GM12878 (cell line): ENCODE measurements around the gene HK1. TPM values are rescaled to one million over a fixed set of nuclear protein-coding genes. Genes with fewer than 3 reads are reported as not detected.

Experiments used
- ATAC-seq: fragments of 200-7000 bp; cut with Tn5 transposase; 3 replicates; pipeline ENCODE4 v1.9.1; 2020; ENCODE audit warnings: mild to moderate bottlenecking, moderate library complexity
- BruUV-seq: library from RNA; stranded (reverse); fragments of 400-500 nt; replicated peaks from 2 replicates; lab custom pipeline; 2021; lab: Mats Ljungman, UMichigan
- CTCF ChIA-PET: fragments of 300-600 bp; sonication (Branson Sonifier 250); formaldehyde crosslinking; extraction: SDS; loops from one replicate; lab custom pipeline; 2021; ENCODE audit warnings: inconsistent platforms; lab: Yijun Ruan, JAX
- POLR2A ChIA-PET: fragments of 350-600 bp; formaldehyde crosslinking; extraction: SDS; loops from one replicate; lab custom pipeline; 2021; ENCODE audit warnings: inconsistent platforms; lab: Charles Lee
- RAD21 ChIA-PET: fragments of 300-600 bp; sonication (Branson Sonifier 250); formaldehyde crosslinking; loops from one replicate; lab custom pipeline; 2023; ENCODE audit warnings: antibody characterized with exemption; ENCODE audit not compliant: unreplicated experiment; lab: Charles Lee
- SMC1A ChIA-PET: fragments of 300-600 bp; sonication (Branson Sonifier 250); formaldehyde crosslinking; loops from one replicate; lab custom pipeline; 2023; ENCODE audit not compliant: unreplicated experiment, uncharacterized antibody; lab: Charles Lee
- DNase-seq: peaks from one replicate; pipeline ENCODE4 v3.0.0-alpha.2; 2011; ENCODE audit warnings: low read depth, low spot score
- FAIRE-seq: peaks from 3 replicates; lab custom pipeline; 2011; peaks lifted over from hg19 to GRCh38; lab: Jason Lieb, UNC
- H2AFZ ChIP-seq: 2 replicates; pipeline ENCODE4 v1.6.0; 2011; ENCODE audit warnings: low read depth, low read length, control low read depth; ENCODE audit not compliant: control insufficient read depth
- H3K27ac ChIP-seq: 2 replicates; pipeline ENCODE4 v1.5.1; 2011; ENCODE audit warnings: control low read depth; ENCODE audit not compliant: control insufficient read depth, insufficient read depth
- H3K27me3 ChIP-seq, 2 experiments: replicated peaks in 1 of 2; 2 replicates each; pipeline versions ENCODE4 v1.6.0 to v1.6.1; 2011; ENCODE audit warnings: low read length in 1 of 2; ENCODE audit not compliant: control insufficient read depth in 2 of 2, insufficient read depth in 2 of 2
- H3K36me3 ChIP-seq, 2 experiments: 2 replicates each; pipeline ENCODE4 v1.5.1; 2011; ENCODE audit warnings: low read length in 1 of 2; ENCODE audit not compliant: control insufficient read depth in 2 of 2, insufficient read depth in 2 of 2
- H3K4me1 ChIP-seq: 2 replicates; pipeline ENCODE4 v1.6.1; 2011; ENCODE audit warnings: mild to moderate bottlenecking, low read length, moderate library complexity, mixed read lengths; ENCODE audit not compliant: control insufficient read depth, insufficient read depth
- H3K4me2 ChIP-seq: 2 replicates; pipeline ENCODE4 v1.6.0; 2011; ENCODE audit warnings: control low read depth; ENCODE audit not compliant: control insufficient read depth, insufficient read depth
- H3K4me3 ChIP-seq: fragments of 200-600 bp; sonication (generic); 2 replicates; pipeline ENCODE4 v1.5.1; 2016
- H3K79me2 ChIP-seq: 2 replicates; pipeline ENCODE4 v1.6.0; 2011; ENCODE audit warnings: low read length; ENCODE audit not compliant: control insufficient read depth, insufficient read depth
- H3K9ac ChIP-seq: 2 replicates; pipeline ENCODE4 v1.8.0; 2011; ENCODE audit warnings: low read length, control low read depth, mixed read lengths; ENCODE audit not compliant: control insufficient read depth, insufficient read depth
- H3K9me3 ChIP-seq: replicated peaks from 3 replicates; pipeline ENCODE4 v1.5.1; 2011; ENCODE audit warnings: mild to moderate bottlenecking, low read length; ENCODE audit not compliant: control insufficient read depth, insufficient read depth
- H4K20me1 ChIP-seq: 2 replicates; pipeline ENCODE4 v1.6.0; 2011; ENCODE audit not compliant: control insufficient read depth, insufficient read depth
- CBFB ChIP-seq: IDR thresholded peaks from 2 replicates; pipeline ENCODE4 v1.6.1; 2016; ENCODE audit warnings: antibody characterized with exemption, low read depth
- CBX3 ChIP-seq: fragments of 200-600 bp; sonication (generic); IDR thresholded peaks from 2 replicates; pipeline ENCODE4 v1.6.1; 2016; ENCODE audit warnings: low read depth, borderline replicate concordance
- DPF2 ChIP-seq: fragments of 450-650 bp; IDR thresholded peaks from 2 replicates; pipeline ENCODE4 v1.6.1; 2017; ENCODE audit warnings: mild to moderate bottlenecking
- EP300 ChIP-seq, 2 experiments: fragments of 150-350 bp in 1 of 2; IDR thresholded peaks; 2 replicates each; pipeline ENCODE4 v1.6.1; 2011 to 2012; ENCODE audit warnings: low read depth in 2 of 2, low read length in 2 of 2, borderline replicate concordance in 1 of 2, improper control_type of control experiment in 1 of 2, inconsistent platforms in 1 of 2; ENCODE audit not compliant: control insufficient read depth in 1 of 2
- JUNB ChIP-seq: IDR thresholded peaks from 2 replicates; pipeline ENCODE4 v1.6.1; 2016; ENCODE audit warnings: antibody characterized with exemption, mild to moderate bottlenecking
- KLF5 ChIP-seq: fragments of 450-650 bp; IDR thresholded peaks from 2 replicates; pipeline ENCODE4 v1.6.1; 2014; ENCODE audit warnings: mild to moderate bottlenecking; ENCODE audit not compliant: partially characterized antibody
- NFYA ChIP-seq: IDR thresholded peaks from 2 replicates; pipeline ENCODE4 v1.6.1; 2011; ENCODE audit warnings: low read depth, mild to moderate bottlenecking, low read length, improper control_type of control experiment, borderline replicate concordance
- NR2C2 ChIP-seq: IDR thresholded peaks from 2 replicates; pipeline ENCODE4 v1.6.1; 2011; ENCODE audit warnings: borderline replicate concordance, low read depth; ENCODE audit not compliant: control insufficient read depth, insufficient read length
- SMAD1 ChIP-seq: fragments of 450-650 bp; IDR thresholded peaks from 2 replicates; pipeline ENCODE4 v1.6.1; 2018; ENCODE audit warnings: mild to moderate bottlenecking, low read depth; ENCODE audit not compliant: partially characterized antibody
- STAT1 ChIP-seq: fragments of 450-650 bp; conservative IDR thresholded peaks from 2 replicates; pipeline ENCODE4 v1.6.1; 2014; ENCODE audit warnings: antibody characterized with exemption, mild to moderate bottlenecking
- STAT3 ChIP-seq: IDR thresholded peaks from 2 replicates; pipeline ENCODE4 v1.6.1; 2011; ENCODE audit warnings: low read depth, low read length, improper control_type of control experiment
- YBX1 ChIP-seq: fragments of 450-650 bp; IDR thresholded peaks from 2 replicates; pipeline ENCODE4 v1.6.1; 2016; ENCODE audit warnings: antibody characterized with exemption
- WGBS: methylation state at CpG from one replicate; pipeline ENCODE4 v1.1.6; 2016; ENCODE audit warnings: low lambda C conversion rate; ENCODE audit not compliant: insufficient replicate concordance, insufficient coverage; ENCODE audit errors: missing lambda C conversion rate; 5-methylcytosine and 5-hydroxymethylcytosine counted together
- in situ Hi-C: fragments of 300-500 bp; cut with MboI; formaldehyde crosslinking; loops from 9 replicates; pipeline ENCODE4 v1.14.3; 2018; ENCODE audit warnings: mixed read lengths
- intact Hi-C: fragments of 100-400 bp; cut with micrococcal nuclease; formaldehyde crosslinking; loops from one replicate; pipeline ENCODE4 v1.14.2; 2022; ENCODE audit not compliant: unreplicated experiment
- polyA plus RNA-seq, 11 experiments: library from polyadenylated mRNA; depleted of rRNA in 4 of 11; unstranded in 6 of 11; stranded (reverse) in 5 of 11; fragments of >200 nt; fragmentation: Nextera tagmentation in 4 of 11; fragmentation: Illumina TruSeq in 1 of 11; extraction: Ambion mirVana in 4 of 11; extraction: Trizol in 1 of 11; gene quantifications; 1 replicate in 1 of 11; 2 replicates in 10 of 11; pipeline versions ENCODE4 v1.2.1 to v1.2.3, GENCODE V29; 2011 to 2016; ENCODE audit warnings: inconsistent platforms in 2 of 11, missing spikeins in 2 of 11, low read depth in 1 of 11
- total RNA-seq, 4 experiments: library from RNA; depleted of rRNA in 3 of 4; stranded (reverse); fragments of >200 nt in 3 of 4; fragmentation: Illumina TruSeq in 1 of 4; extraction: Trizol in 1 of 4; gene quantifications; 2 replicates each; pipeline versions ENCODE4 v1.2.1 to v1.2.3, GENCODE V29; 2013 to 2021
- TF ChIP-seq, protein P1 (sequence below): fragments of 450-650 bp; formaldehyde crosslinking; IDR thresholded peaks from 2 replicates; pipeline ENCODE4 v1.4.0; 2022; ENCODE audit warnings: mild to moderate bottlenecking, moderate library complexity
- TF ChIP-seq, protein P2 (sequence below): fragments of 450-650 bp; IDR thresholded peaks from 2 replicates; pipeline ENCODE4 v1.6.1; 2018; ENCODE audit warnings: mild to moderate bottlenecking, low read depth, moderate library complexity; ENCODE audit not compliant: partially characterized antibody
- TF ChIP-seq, protein P3 (sequence below): fragments of 450-650 bp; formaldehyde crosslinking; IDR thresholded peaks from 2 replicates; pipeline ENCODE4 v1.4.0; 2020; ENCODE audit warnings: mild to moderate bottlenecking, moderate library complexity

HK1 gene
- total and polyA plus RNA-seq, 10 of the 15 experiments (the other 5 are each of a cell fraction or from before 2014, with no cell fraction given): 3.4 to 77.3 (median 46.6) TPM

DNA sequence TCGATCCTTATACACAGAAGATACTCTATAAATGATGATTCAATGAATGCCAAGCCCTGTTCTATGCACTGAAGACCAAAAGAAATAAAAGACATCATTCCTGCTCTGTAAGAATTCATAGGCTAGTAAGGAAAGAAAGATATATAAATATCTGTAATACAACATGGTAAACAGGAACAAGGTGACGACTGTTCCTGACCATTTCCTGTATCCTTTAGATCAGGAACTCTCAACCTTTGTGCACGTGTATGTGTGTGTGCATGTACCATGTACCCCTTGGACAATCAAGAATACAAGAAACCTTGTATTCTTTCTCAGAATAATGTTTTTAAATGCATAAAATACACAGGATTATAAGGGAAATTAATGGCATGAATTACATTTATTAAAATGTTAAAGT lies 7.3 kb upstream of the HK1 start:
- no TSS peak for BruUV-seq
- H3K4me3 ChIP-seq: no peak overlapping the region
- no peaks in the 10 kb centered on the region for H3K36me3 ChIP-seq
- ChIA-PET SMC1A (no interaction called here), POLR2A (interaction anchor here (0.7 kb wide), 1 partner anchor 16 kb away, joined by 3 read pairs; no protein-coding TSS in a partner anchor), CTCF (no interaction called here), RAD21 (no interaction called here)
- ATAC-seq: no peak
- 48% methylated on average over 3 of the region's 3 CpGs for WGBS
- no peak overlapping the region for H3K27ac ChIP-seq
- no peaks in the 10 kb centered on the region for H3K79me2 ChIP-seq
- no peak overlapping the region for H3K4me2 ChIP-seq
- intact Hi-C loops: no loop called here
- no peak for DNase-seq
- in situ Hi-C loops: no loop called here
- H3K27me3 ChIP-seq: peaks cover 0 to 5% of the 10 kb centered on the region in 2 experiments; a peak in 1 of 4 replicates
- no peaks in the 10 kb centered on the region for H4K20me1 ChIP-seq
- no peak overlapping the region for H3K9ac ChIP-seq
- H3K4me1 ChIP-seq: no peaks in the 10 kb centered on the region
- FAIRE-seq: no peak
- H3K9me3 ChIP-seq: no peaks in the 10 kb centered on the region
- H2AFZ ChIP-seq: no peak overlapping the region; the same call in 1 of the 2 replicates
- no peak for TF ChIP-seq YBX1
- no peak for TF ChIP-seq NR2C2
- no peak for TF ChIP-seq EP300 (IDR thresholded peaks at IDR 0.05; ENCODE audit: borderline replicate concordance in 1 of 2, control insufficient read depth in 1 of 2, low read depth in 2 of 2, low read length in 2 of 2)
- TF ChIP-seq CBX3: no peak
- no peak for TF ChIP-seq STAT3
- no peak for TF ChIP-seq SMAD1
- TF ChIP-seq, protein P1, sequence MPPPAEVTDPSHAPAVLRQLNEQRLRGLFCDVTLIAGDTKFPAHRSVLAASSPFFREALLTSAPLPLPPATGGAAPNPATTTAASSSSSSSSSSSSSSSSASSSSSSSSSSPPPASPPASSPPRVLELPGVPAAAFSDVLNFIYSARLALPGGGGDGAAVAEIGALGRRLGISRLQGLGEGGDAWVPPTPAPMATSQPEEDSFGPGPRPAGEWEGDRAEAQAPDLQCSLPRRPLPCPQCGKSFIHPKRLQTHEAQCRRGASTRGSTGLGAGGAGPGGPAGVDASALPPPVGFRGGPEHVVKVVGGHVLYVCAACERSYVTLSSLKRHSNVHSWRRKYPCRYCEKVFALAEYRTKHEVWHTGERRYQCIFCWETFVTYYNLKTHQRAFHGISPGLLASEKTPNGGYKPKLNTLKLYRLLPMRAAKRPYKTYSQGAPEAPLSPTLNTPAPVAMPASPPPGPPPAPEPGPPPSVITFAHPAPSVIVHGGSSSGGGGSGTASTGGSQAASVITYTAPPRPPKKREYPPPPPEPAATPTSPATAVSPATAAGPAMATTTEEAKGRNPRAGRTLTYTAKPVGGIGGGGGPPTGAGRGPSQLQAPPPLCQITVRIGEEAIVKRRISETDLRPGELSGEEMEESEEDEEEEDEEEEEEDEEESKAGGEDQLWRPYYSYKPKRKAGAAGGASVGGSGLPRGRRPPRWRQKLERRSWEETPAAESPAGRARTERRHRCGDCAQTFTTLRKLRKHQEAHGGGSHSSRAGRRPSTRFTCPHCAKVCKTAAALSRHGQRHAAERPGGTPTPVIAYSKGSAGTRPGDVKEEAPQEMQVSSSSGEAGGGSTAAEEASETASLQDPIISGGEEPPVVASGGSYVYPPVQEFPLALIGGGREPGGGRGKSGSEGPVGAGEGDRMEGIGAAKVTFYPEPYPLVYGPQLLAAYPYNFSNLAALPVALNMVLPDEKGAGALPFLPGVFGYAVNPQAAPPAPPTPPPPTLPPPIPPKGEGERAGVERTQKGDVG: no peak
- TF ChIP-seq, protein P2, sequence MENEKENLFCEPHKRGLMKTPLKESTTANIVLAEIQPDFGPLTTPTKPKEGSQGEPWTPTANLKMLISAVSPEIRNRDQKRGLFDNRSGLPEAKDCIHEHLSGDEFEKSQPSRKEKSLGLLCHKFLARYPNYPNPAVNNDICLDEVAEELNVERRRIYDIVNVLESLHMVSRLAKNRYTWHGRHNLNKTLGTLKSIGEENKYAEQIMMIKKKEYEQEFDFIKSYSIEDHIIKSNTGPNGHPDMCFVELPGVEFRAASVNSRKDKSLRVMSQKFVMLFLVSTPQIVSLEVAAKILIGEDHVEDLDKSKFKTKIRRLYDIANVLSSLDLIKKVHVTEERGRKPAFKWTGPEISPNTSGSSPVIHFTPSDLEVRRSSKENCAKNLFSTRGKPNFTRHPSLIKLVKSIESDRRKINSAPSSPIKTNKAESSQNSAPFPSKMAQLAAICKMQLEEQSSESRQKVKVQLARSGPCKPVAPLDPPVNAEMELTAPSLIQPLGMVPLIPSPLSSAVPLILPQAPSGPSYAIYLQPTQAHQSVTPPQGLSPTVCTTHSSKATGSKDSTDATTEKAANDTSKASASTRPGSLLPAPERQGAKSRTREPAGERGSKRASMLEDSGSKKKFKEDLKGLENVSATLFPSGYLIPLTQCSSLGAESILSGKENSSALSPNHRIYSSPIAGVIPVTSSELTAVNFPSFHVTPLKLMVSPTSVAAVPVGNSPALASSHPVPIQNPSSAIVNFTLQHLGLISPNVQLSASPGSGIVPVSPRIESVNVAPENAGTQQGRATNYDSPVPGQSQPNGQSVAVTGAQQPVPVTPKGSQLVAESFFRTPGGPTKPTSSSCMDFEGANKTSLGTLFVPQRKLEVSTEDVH: no peak
- TF ChIP-seq DPF2: no peak
- TF ChIP-seq, protein P3, sequence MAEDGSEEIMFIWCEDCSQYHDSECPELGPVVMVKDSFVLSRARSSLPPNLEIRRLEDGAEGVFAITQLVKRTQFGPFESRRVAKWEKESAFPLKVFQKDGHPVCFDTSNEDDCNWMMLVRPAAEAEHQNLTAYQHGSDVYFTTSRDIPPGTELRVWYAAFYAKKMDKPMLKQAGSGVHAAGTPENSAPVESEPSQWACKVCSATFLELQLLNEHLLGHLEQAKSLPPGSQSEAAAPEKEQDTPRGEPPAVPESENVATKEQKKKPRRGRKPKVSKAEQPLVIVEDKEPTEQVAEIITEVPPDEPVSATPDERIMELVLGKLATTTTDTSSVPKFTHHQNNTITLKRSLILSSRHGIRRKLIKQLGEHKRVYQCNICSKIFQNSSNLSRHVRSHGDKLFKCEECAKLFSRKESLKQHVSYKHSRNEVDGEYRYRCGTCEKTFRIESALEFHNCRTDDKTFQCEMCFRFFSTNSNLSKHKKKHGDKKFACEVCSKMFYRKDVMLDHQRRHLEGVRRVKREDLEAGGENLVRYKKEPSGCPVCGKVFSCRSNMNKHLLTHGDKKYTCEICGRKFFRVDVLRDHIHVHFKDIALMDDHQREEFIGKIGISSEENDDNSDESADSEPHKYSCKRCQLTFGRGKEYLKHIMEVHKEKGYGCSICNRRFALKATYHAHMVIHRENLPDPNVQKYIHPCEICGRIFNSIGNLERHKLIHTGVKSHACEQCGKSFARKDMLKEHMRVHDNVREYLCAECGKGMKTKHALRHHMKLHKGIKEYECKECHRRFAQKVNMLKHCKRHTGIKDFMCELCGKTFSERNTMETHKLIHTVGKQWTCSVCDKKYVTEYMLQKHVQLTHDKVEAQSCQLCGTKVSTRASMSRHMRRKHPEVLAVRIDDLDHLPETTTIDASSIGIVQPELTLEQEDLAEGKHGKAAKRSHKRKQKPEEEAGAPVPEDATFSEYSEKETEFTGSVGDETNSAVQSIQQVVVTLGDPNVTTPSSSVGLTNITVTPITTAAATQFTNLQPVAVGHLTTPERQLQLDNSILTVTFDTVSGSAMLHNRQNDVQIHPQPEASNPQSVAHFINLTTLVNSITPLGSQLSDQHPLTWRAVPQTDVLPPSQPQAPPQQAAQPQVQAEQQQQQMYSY (CRISPR knock-in tag): no peak
- TF ChIP-seq STAT1: no peak
- TF ChIP-seq KLF5: no peak
- no peak for TF ChIP-seq JUNB
- no peak for TF ChIP-seq CBFB
- no peak for TF ChIP-seq NFYA
